ENCODE data around the gene TSFM.
A peak's percentile ranks its signal among the peaks of the same experiment; 100 is the strongest.

The TSFM gene

DNA sequence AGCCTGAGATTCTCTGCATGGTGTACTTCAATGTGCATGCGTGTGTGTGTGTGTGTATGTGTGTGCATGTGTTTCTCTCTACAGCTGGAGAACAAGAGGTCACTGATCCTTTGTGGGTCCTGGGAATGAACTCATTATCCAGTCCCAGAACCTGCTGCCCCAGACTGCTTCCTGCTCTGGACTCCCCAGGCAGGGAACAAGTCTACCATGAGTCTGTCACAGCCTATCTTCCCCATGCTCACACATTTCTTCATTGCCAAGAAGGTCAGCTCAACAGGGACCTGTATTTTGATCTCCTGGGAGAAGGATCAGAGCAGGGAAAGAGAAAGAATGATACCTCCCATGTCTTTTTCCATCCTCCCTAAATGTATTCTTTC is 41.2 kb upstream of the TSFM start:
- Mint-ChIP-seq H3K36me3 (peaks cover 8% of the 10 kb centered on the region), H3K27me3 (no peaks in the 10 kb centered on the region), H3K9me3 (no peaks in the 10 kb centered on the region), H3K4me1 (peaks cover 48% of the 10 kb centered on the region), H3K4me3 (peak overlapping the region; percentile 90), H3K27ac (peak overlapping the region; percentile 87)
- no peak for DNase-seq (ENCODE audit: low spot score in 2 of 2)
- no peak for ATAC-seq (ENCODE audit: low read depth)

- ATAC-seq (ENCODE audit: low read depth), result peak; percentile 54
- Mint-ChIP-seq H3K27me3 (no peaks in the 10 kb centered on the region), H3K27ac (peak overlapping the region; percentile 87), H3K4me3 (peak overlapping the region; percentile 90), H3K4me1 (peaks cover 49% of the 10 kb centered on the region), H3K9me3 (no peaks in the 10 kb centered on the region), H3K36me3 (peaks cover 9% of the 10 kb centered on the region)
- DNase-seq (ENCODE audit: low spot score in 2 of 2), result peak; percentile 37 to 67
These were observed 40.5 kb upstream of the TSFM start for GRCh38 chr12:57741844-57742738.

DNA sequence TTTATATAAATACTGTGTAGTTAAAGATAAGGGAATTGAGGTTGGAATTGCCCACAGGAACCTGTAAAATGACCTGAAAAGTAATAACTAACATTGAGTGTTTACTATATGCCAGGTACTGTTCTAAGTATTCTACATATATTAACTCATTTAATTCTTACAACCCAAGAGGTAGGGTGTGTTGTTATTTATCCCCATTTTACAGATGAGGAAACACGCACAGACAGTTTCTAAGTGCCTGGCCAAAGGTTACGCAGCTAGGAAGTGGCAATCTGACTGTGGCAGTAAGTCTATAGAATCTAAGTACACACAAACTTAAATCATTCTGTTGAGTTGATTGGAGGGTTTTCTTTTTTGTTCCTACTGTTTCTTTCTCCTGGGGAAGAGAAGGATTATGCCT is 38.8 kb upstream of the TSFM start:
- H3K27ac Mint-ChIP-seq, result peak overlapping the region; percentile 92
- peaks cover 18% of the 10 kb centered on the region for H3K36me3 Mint-ChIP-seq
- no peaks in the 10 kb centered on the region for H3K27me3 Mint-ChIP-seq
- peak overlapping the region; percentile 92 for H3K4me3 Mint-ChIP-seq
- no peaks in the 10 kb centered on the region for H3K9me3 Mint-ChIP-seq
- no peak for DNase-seq (ENCODE audit: low spot score in 2 of 2)
- H3K4me1 Mint-ChIP-seq, result peaks cover 49% of the 10 kb centered on the region
- no peak for ATAC-seq (ENCODE audit: low read depth)

DNA sequence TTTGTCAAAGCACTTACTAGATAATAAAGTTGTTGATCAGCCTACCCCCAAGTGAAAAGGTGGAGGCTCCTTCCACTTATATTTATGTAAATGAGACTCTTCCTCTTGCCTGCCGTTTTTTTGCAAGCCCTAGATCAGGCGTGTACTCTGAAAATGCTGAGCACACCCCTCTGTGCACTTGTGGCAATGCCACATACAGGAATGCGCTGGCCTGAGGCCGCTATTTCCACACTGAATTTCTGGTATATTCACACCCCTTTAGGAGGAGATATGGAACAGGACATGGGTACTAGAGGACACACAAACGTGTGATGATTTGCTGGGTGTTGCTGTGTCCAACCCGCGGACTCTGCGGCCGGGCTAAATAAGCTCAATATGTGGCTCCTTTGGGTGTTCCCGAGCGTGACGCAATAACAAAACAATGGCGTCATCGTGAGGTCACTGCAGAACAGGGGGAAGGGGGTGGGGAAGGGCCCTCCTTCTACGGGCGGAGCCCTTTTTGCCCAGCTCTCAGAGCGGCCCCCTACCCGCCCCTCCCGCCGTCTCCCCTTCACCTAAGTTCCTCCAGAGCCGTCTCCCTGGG is 38.3 kb upstream of the TSFM start:
- Mint-ChIP-seq H3K4me1 (peaks cover 47% of the 10 kb centered on the region), H3K27me3 (no peaks in the 10 kb centered on the region)

GRCh38 chr12:57744777-57745484 is 37.7 kb upstream of the TSFM start, which contains the start of gene TSPAN31:
Gene TSPAN31, plus strand, starts transcription at chr12:57745039. Its CDS starts 116 bp downstream, at chr12:57745155.
- peaks cover 20% of the 10 kb centered on the region for H3K36me3 Mint-ChIP-seq
- DNase-seq (ENCODE audit: low spot score in 2 of 2) (peak; percentile 80 to 93), ATAC-seq (ENCODE audit: low read depth) (peak; percentile 79)
- peak within 1 kb of the TSS; percentile 92 for H3K27ac Mint-ChIP-seq
- H3K4me1 Mint-ChIP-seq, result peaks cover 45% of the 10 kb centered on the region
- no peaks in the 10 kb centered on the region for H3K9me3 Mint-ChIP-seq
- no peaks in the 10 kb centered on the region for H3K27me3 Mint-ChIP-seq
- peak within 1 kb of the TSS; percentile 92 for H3K4me3 Mint-ChIP-seq

More for the DNA sequence above, 38.3 kb upstream of the TSFM start:
- Mint-ChIP-seq H3K27ac (peak overlapping the region; percentile 92), H3K9me3 (no peaks in the 10 kb centered on the region), H3K4me3 (peak overlapping the region; percentile 92), H3K36me3 (peaks cover 21% of the 10 kb centered on the region)
- ATAC-seq (ENCODE audit: low read depth) (peak; percentile 65), DNase-seq (ENCODE audit: low spot score in 2 of 2) (peak; percentile 80 to 84)

DNA sequence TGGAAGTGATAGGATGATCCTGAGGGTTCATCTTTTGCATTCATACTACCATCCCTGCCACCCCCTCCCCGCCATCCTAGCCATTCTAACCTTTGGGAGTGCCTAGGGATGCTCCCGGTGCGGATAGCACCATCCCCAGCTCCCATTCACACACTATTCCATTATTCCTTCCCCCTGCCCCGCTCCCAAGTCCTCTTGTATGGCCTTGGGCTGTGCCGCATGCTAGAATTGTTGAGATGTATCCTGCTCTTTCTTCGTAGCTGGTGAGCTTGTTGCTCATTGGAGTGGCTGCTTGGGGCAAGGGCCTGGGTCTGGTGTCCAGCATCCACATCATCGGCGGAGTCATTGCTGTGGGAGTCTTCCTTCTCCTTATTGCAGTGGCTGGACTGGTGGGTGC is 37.1 kb upstream of the TSFM start:
- H3K9me3 Mint-ChIP-seq, result no peaks in the 10 kb centered on the region
- H3K36me3 Mint-ChIP-seq, result peaks cover 20% of the 10 kb centered on the region
- peak overlapping the region; percentile 92 for H3K4me3 Mint-ChIP-seq
- H3K4me1 Mint-ChIP-seq, result peaks cover 44% of the 10 kb centered on the region
- no peak for ATAC-seq (ENCODE audit: low read depth)
- DNase-seq (ENCODE audit: low spot score in 2 of 2), result no peak
- H3K27me3 Mint-ChIP-seq, result no peaks in the 10 kb centered on the region
- H3K27ac Mint-ChIP-seq, result peak overlapping the region; percentile 92

DNA sequence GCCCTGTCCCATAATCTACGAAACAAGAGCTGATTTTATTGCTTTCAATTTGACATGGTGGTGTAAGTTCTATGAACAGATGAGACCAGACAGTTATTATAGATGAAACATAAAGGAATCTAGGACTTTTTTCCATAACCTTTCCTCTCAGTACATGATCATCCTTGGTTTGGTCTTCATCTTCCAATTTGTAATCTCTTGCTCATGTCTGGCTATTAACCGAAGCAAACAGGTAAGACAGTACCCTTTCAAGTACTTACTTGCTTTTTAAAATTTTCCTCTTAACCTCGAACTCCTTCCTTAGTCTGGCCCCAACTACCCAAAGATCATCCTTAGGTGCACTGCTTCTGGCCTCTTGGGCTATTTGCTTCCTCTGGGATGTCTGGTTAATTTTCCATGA is 36.6 kb upstream of the TSFM start:
- peak overlapping the region; percentile 92 for H3K4me3 Mint-ChIP-seq
- peak overlapping the region; percentile 92 for H3K27ac Mint-ChIP-seq
- no peaks in the 10 kb centered on the region for H3K9me3 Mint-ChIP-seq
- ATAC-seq (ENCODE audit: low read depth) (no peak), DNase-seq (ENCODE audit: low spot score in 2 of 2) (no peak)
- peaks cover 20% of the 10 kb centered on the region for H3K36me3 Mint-ChIP-seq
- H3K4me1 Mint-ChIP-seq, result peaks cover 39% of the 10 kb centered on the region
- H3K27me3 Mint-ChIP-seq, result no peaks in the 10 kb centered on the region

GRCh38 chr12:57749061-57749460 is 33.5 kb upstream of the TSFM start:
- Mint-ChIP-seq H3K4me1 (peaks cover 45% of the 10 kb centered on the region), H3K27ac (no peak overlapping the region), H3K4me3 (no peak overlapping the region), H3K9me3 (no peaks in the 10 kb centered on the region), H3K36me3 (peaks cover 20% of the 10 kb centered on the region), H3K27me3 (no peaks in the 10 kb centered on the region)
- ATAC-seq (ENCODE audit: low read depth) (no peak), DNase-seq (ENCODE audit: low spot score in 2 of 2) (no peak)

DNA sequence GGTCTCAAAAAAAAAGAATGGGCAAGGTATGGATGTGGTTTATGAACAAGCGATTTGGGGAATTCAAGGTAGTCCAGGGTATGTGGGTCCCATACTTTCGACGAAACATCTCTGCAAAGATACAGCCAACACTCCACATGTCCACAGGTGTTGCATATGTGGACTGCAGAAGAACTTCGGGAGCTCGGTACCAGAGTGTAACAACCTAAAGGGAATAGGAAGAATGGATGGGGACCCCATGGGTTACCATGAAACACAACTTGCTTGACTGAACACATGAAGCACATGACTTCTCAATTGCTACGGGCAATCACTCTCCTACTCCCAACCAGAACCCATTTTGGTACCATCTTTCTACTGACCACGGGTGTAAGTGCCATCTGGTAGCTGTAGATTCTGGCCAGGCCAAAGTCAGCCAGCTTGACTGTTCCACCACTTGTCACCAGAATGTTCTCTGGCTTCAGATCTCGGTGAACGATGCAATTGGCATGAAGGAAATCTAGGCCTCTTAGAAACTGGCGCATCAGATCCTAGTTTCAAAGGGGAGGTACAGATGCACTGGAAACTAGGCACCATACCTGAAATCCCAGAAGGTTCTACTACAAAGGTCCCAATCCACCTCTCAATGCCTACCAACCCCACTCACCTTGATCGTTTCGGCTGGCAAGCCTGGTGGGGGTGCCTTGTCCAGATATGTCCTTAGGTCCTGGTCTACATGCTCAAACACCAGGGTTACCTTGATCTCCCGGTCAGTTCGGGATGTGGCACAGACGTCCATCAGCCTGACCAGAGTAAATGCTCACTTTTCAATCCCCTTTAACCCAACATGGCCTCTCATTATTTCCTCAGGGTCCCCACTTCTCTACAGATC is 31.8 kb upstream of the TSFM start:
- H3K4me3 Mint-ChIP-seq, result peak overlapping the region; percentile 86
- H3K36me3 Mint-ChIP-seq, result peaks cover 20% of the 10 kb centered on the region
- no peak for ATAC-seq (ENCODE audit: low read depth)
- H3K27me3 Mint-ChIP-seq, result no peaks in the 10 kb centered on the region
- peak overlapping the region; percentile 85 for H3K27ac Mint-ChIP-seq
- H3K4me1 Mint-ChIP-seq, result peaks cover 40% of the 10 kb centered on the region
- DNase-seq (ENCODE audit: low spot score in 2 of 2), result no peak
- H3K9me3 Mint-ChIP-seq, result no peaks in the 10 kb centered on the region

GRCh38 chr12:57751432-57751787 is 31.2 kb upstream of the TSFM start:
- no peak for ATAC-seq (ENCODE audit: low read depth)
- H3K9me3 Mint-ChIP-seq, result no peaks in the 10 kb centered on the region
- peaks cover 18% of the 10 kb centered on the region for H3K36me3 Mint-ChIP-seq
- no peaks in the 10 kb centered on the region for H3K27me3 Mint-ChIP-seq
- DNase-seq (ENCODE audit: low spot score in 2 of 2), result no peak
- peaks cover 36% of the 10 kb centered on the region for H3K4me1 Mint-ChIP-seq
- peak overlapping the region; percentile 85 for H3K27ac Mint-ChIP-seq
- H3K4me3 Mint-ChIP-seq, result peak overlapping the region; percentile 86

DNA sequence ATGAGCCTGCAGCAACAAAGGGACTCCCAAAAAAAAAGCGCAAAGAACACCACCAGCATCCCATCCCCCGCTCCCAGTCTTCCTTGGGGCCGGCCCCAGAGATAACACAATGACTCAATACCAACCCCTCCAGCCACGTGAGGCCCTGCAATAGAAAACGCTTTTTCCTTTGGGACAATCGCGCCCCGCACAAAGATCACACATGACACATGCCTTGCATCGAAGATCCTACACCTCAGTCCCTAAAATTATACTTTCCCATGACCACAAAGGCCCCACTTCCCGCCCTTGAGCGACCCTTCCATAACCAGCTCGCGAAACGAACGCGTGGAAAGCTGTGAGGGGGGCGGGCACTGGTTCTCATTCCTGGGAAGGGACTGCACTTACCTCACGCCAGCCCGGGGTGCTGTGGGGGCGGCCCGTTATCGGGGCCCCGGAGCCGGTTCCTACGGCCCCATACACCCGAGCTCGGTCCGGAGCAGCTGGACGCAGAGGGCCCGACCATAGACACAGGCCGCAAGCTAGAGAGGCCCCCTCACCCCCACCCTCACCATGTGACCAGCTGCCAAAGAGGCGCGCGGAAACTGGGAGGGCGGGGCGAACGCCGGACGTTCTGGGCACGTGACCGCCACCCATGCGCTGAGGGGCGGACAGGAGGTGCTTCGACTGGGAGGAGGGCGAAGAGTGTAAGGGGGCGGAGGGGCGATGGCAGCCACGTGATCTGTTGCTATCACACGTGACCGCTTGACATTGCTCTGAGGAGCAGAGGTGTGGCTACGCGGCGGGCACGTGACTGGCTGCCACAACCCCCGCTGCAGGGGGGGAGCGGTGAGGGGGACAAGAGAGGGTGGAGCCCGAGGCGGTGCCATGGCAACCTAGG is 30.6 kb upstream of the TSFM start, which contains the start of gene CDK4:
Gene CDK4, minus strand, starts transcription at position 523 of the 880 bp plus-strand sequence. CDS start 593 bp downstream, outside the sequence.
- Mint-ChIP-seq H3K4me1 (peaks cover 38% of the 10 kb centered on the region), H3K4me3 (peak within 1 kb of the TSS; percentile 86), H3K27ac (peak within 1 kb of the TSS; percentile 85), H3K36me3 (peaks cover 17% of the 10 kb centered on the region), H3K9me3 (no peaks in the 10 kb centered on the region), H3K27me3 (no peaks in the 10 kb centered on the region)
- ATAC-seq (ENCODE audit: low read depth) (peak; percentile 79), DNase-seq (ENCODE audit: low spot score in 2 of 2) (peak; percentile 97 to 98)

DNA sequence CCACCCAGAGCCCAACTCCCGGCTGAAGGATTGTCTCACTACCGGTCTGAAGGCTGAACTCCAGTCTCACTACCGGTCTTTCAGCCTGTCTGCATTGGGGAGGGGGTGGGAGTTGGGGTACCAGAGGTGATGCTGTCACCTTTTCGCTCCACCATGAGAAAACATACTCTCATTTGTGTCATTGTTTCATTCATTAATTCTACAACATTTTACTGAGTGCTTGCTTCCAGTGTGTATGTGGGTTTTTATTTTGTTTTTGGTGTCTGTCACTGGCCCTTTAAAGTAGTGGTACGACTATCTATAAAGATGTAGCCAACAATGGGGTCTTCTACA is 30.0 kb upstream of the TSFM start:
- Mint-ChIP-seq H3K4me3 (peak overlapping the region; percentile 86), H3K36me3 (peaks cover 12% of the 10 kb centered on the region), H3K27me3 (no peaks in the 10 kb centered on the region), H3K9me3 (no peaks in the 10 kb centered on the region), H3K4me1 (peaks cover 38% of the 10 kb centered on the region), H3K27ac (peak overlapping the region; percentile 85)
- DNase-seq (ENCODE audit: low spot score in 2 of 2) (no peak), ATAC-seq (ENCODE audit: low read depth) (no peak)

All from memory B cell (primary cell).